ENCODE data around the gene XPO6. TPM values are rescaled to one million over a fixed set of nuclear protein-coding genes. Genes with fewer than 3 reads are reported as not detected.
"Not testable (repeated sequence)": the region's sequence is repeated elsewhere in the genome, so short reads cannot be mapped to it uniquely, and the experiment has no call there.

Gene XPO6
- total and polyA plus RNA-seq, 5 experiments from 2014 or later, result 90.2 to 470 (median 109) TPM

- POLR2A ChIA-PET, result interaction anchor here (0.6 kb wide), 1 partner anchor 12 kb away, joined by 4 read pairs; no protein-coding TSS in a partner anchor
- ATAC-seq, result no peak
- no peak for DNase-seq
- H3K4me3 Mint-ChIP-seq, result no peak overlapping the region
- H3K27ac Mint-ChIP-seq, result peak overlapping the region in 2 of 10 donors; percentile 40 to 67
- no peaks in the 10 kb centered on the region for H3K4me1 Mint-ChIP-seq
- H3K27me3 Mint-ChIP-seq, result no peaks in the 10 kb centered on the region
- peaks cover 0 to 3% (median 0%) of the 10 kb centered on the region in 9 donors for H3K9me3 Mint-ChIP-seq
- H3K36me3 Mint-ChIP-seq, result no peaks in the 10 kb centered on the region
These were observed 30.2 kb upstream of the XPO6 start for GRCh38 chr16:28241924-28242323.

- Mint-ChIP-seq H3K9me3 (peaks cover 0 to 3% (median 0%) of the 10 kb centered on the region in 9 donors), H3K4me3 (no peak overlapping the region), H3K36me3 (peaks cover 0 to 5% (median 0%) of the 10 kb centered on the region in 3 donors), H3K27ac (peak overlapping the region in 2 of 10 donors; percentile 27 to 30), H3K4me1 (no peaks in the 10 kb centered on the region), H3K27me3 (peaks cover 0 to 2% (median 0%) of the 10 kb centered on the region in 5 donors)
- no peak for ATAC-seq
- no peak for DNase-seq
- POLR2A ChIA-PET, result interaction anchor here (0.6 to 1.1 kb wide), 4 partner anchors 39 to 101 kb away, joined by 3 to 5 read pairs (median 3); no protein-coding TSS in a partner anchor
These were observed 26.1 kb upstream of the XPO6 start for GRCh38 chr16:28237754-28238357.

- POLR2A ChIA-PET, result interaction anchor here (1.0 kb wide), 1 partner anchor 26 kb away, joined by 6 read pairs; no protein-coding TSS in a partner anchor
- DNase-seq, result no peak
- no peak for ATAC-seq
- H3K27me3 Mint-ChIP-seq, result peaks cover 0 to 2% (median 0%) of the 10 kb centered on the region in 5 donors
- H3K36me3 Mint-ChIP-seq, result peaks cover 0 to 4% (median 0%) of the 10 kb centered on the region in 3 donors
- no peaks in the 10 kb centered on the region for H3K4me1 Mint-ChIP-seq
- H3K4me3 Mint-ChIP-seq, result no peak overlapping the region
- peaks cover 0 to 2% (median 0%) of the 10 kb centered on the region in 9 donors for H3K9me3 Mint-ChIP-seq
- H3K27ac Mint-ChIP-seq, result no peak overlapping the region
These were observed 20.0 kb upstream of the XPO6 start for GRCh38 chr16:28231763-28232162.

GRCh38 chr16:28223909-28224308 lies 12.1 kb upstream of the XPO6 start:
- H3K36me3 Mint-ChIP-seq, H3K4me1 Mint-ChIP-seq, H3K9me3 Mint-ChIP-seq, H3K27me3 Mint-ChIP-seq, ATAC-seq, H3K27ac Mint-ChIP-seq, DNase-seq, H3K4me3 Mint-ChIP-seq: not testable (repeated sequence)
- POLR2A ChIA-PET, result interaction anchor here (0.7 kb wide), 2 partner anchors 9 to 52 kb away, joined by 3 to 6 read pairs; no protein-coding TSS in a partner anchor

GRCh38 chr16:28219777-28220176 lies 8.0 kb upstream of the XPO6 start:
- H3K36me3 Mint-ChIP-seq, H3K27me3 Mint-ChIP-seq, ATAC-seq, H3K9me3 Mint-ChIP-seq, H3K4me3 Mint-ChIP-seq, DNase-seq: not testable (repeated sequence)
- POLR2A ChIA-PET, result interaction anchor here (0.6 to 4.6 kb wide), 4 partner anchors 57 to 97 kb away, joined by 3 to 34 read pairs (median 12); no protein-coding TSS in a partner anchor
- Mint-ChIP-seq H3K4me1 (peaks cover 0 to 16% (median 2%) of the 10 kb centered on the region in 4 donors), H3K27ac (peak overlapping the region in 1 of 10 donors; percentile 44)

- H3K27ac Mint-ChIP-seq, result peak overlapping the region in 3 of 10 donors; percentile 6 to 44 (median 8)
- POLR2A ChIA-PET, result interaction anchor here (0.7 to 4.6 kb wide), 4 partner anchors 39 to 81 kb away, joined by 3 to 34 read pairs (median 14); no protein-coding TSS in a partner anchor
- H3K4me1 Mint-ChIP-seq, result peaks cover 0 to 16% (median 2%) of the 10 kb centered on the region in 4 donors
- H3K27me3 Mint-ChIP-seq, result no peaks in the 10 kb centered on the region
- no peak for DNase-seq
- H3K4me3 Mint-ChIP-seq, result no peak overlapping the region
- no peaks in the 10 kb centered on the region for H3K9me3 Mint-ChIP-seq
- no peak for ATAC-seq
- no peaks in the 10 kb centered on the region for H3K36me3 Mint-ChIP-seq
These were observed 7.5 kb upstream of the XPO6 start for GRCh38 chr16:28219282-28219681.

GRCh38 chr16:28218109-28218508 lies 6.3 kb upstream of the XPO6 start:
- ATAC-seq, result peak; percentile 100

GRCh38 chr16:28217326-28217725 lies 5.6 kb upstream of the XPO6 start:
- Mint-ChIP-seq H3K4me1 (peaks cover 0 to 16% (median 3%) of the 10 kb centered on the region in 4 donors), H3K36me3 (no peaks in the 10 kb centered on the region), H3K4me3 (no peak overlapping the region), H3K27ac (peak overlapping the region in 1 of 10 donors; percentile 34), H3K27me3 (no peaks in the 10 kb centered on the region), H3K9me3 (peaks cover 0 to 2% (median 0%) of the 10 kb centered on the region in 9 donors)
- POLR2A ChIA-PET, result interaction anchor here (0.7 to 4.6 kb wide), 11 partner anchors 9 to 79 kb away, joined by 3 to 34 read pairs (median 6); no protein-coding TSS in a partner anchor
- no peak for DNase-seq
- ATAC-seq, result no peak

More at GRCh38 chr16:28218109-28218508, 6.3 kb upstream of the XPO6 start:
- Mint-ChIP-seq H3K4me3 (no peak overlapping the region), H3K36me3 (no peaks in the 10 kb centered on the region), H3K4me1 (peaks cover 0 to 16% (median 2%) of the 10 kb centered on the region in 4 donors), H3K27me3 (no peaks in the 10 kb centered on the region), H3K9me3 (no peaks in the 10 kb centered on the region), H3K27ac (peak overlapping the region in 9 of 10 donors; percentile 15 to 82 (median 73))
- POLR2A ChIA-PET, result interaction anchor here (0.6 to 4.6 kb wide), 13 partner anchors 9 to 80 kb away, joined by 3 to 34 read pairs (median 6); no protein-coding TSS in a partner anchor
- DNase-seq, result peak; percentile 12 to 83 (median 66)

- H3K27ac Mint-ChIP-seq, result peak overlapping the region in 2 of 10 donors; percentile 33 to 81
- POLR2A ChIA-PET, result interaction anchor here (0.6 to 8.6 kb wide), 4 partner anchors 10 to 138 kb away, joined by 3 to 133 read pairs (median 48); no protein-coding TSS in a partner anchor
- ATAC-seq (no peak), DNase-seq (no peak)
- H3K4me1 Mint-ChIP-seq, result peaks cover 11 to 30% (median 29%) of the 10 kb centered on the region in 4 donors
- H3K4me3 Mint-ChIP-seq, result peak overlapping the region in 3 of 10 donors; percentile 28 to 55 (median 29)
- H3K36me3 Mint-ChIP-seq, result peaks cover 0 to 7% (median 5%) of the 10 kb centered on the region in 3 donors
- no peaks in the 10 kb centered on the region for H3K27me3 Mint-ChIP-seq
- peaks cover 0 to 9% (median 1%) of the 10 kb centered on the region in 9 donors for H3K9me3 Mint-ChIP-seq
These were observed 1.6 kb upstream of the XPO6 start for GRCh38 chr16:28213396-28213795.

- Mint-ChIP-seq H3K27me3 (no peaks in the 10 kb centered on the region), H3K9me3 (peaks cover 0 to 9% (median 1%) of the 10 kb centered on the region in 9 donors), H3K27ac (peak overlapping the region in 5 of 10 donors; percentile 70 to 98 (median 81)), H3K36me3 (peaks cover under 1 to 16% (median 5%) of the 10 kb centered on the region in 3 donors), H3K4me1 (peaks cover 15 to 39% (median 32%) of the 10 kb centered on the region in 4 donors), H3K4me3 (peak overlapping the region; percentile 75 to 94 (median 88))
- DNase-seq (no peak), ATAC-seq (no peak)
- POLR2A ChIA-PET, result interaction anchor here (0.6 to 8.6 kb wide), 9 partner anchors 9 to 138 kb away, joined by 3 to 133 read pairs (median 19); no protein-coding TSS in a partner anchor
These were observed 738 bp upstream of the XPO6 start for GRCh38 chr16:28212532-28212873.

- peak overlapping the region; percentile 67 to 96 (median 83) for H3K27ac Mint-ChIP-seq
- ATAC-seq (peak; percentile 47 to 55), DNase-seq (peak in 9 of 10 donors; percentile 38 to 72 (median 47))
- H3K9me3 Mint-ChIP-seq, result peaks cover 0 to 9% (median 1%) of the 10 kb centered on the region in 9 donors
- peak overlapping the region; percentile 80 to 97 (median 88) for H3K4me3 Mint-ChIP-seq
- peaks cover 17 to 47% (median 44%) of the 10 kb centered on the region in 4 donors for H3K4me1 Mint-ChIP-seq
- H3K36me3 Mint-ChIP-seq, result peaks cover 5 to 27% (median 8%) of the 10 kb centered on the region in 3 donors
- H3K27me3 Mint-ChIP-seq, result no peaks in the 10 kb centered on the region
- POLR2A ChIA-PET, result interaction anchor here (0.5 to 8.6 kb wide), 18 partner anchors 8 to 1546 kb away, joined by 3 to 133 read pairs (median 8); no protein-coding TSS in a partner anchor
These were observed 681 bp downstream of the XPO6 start for GRCh38 chr16:28210979-28211588.

GRCh38 chr16:28210264-28210663 lies 1.5 kb downstream of the XPO6 start:
- no peak for ATAC-seq

More at GRCh38 chr16:28210264-28210663, 1.5 kb downstream of the XPO6 start:
- peaks cover 0 to 9% (median 1%) of the 10 kb centered on the region in 9 donors for H3K9me3 Mint-ChIP-seq
- H3K4me1 Mint-ChIP-seq, result peaks cover 17 to 49% (median 45%) of the 10 kb centered on the region in 4 donors
- H3K4me3 Mint-ChIP-seq, result peak overlapping the region; percentile 80 to 97 (median 88)
- peak overlapping the region in 9 of 10 donors; percentile 76 to 96 (median 86) for H3K27ac Mint-ChIP-seq
- no peak for DNase-seq
- H3K36me3 Mint-ChIP-seq, result peaks cover 5 to 27% (median 8%) of the 10 kb centered on the region in 3 donors
- no peaks in the 10 kb centered on the region for H3K27me3 Mint-ChIP-seq
- POLR2A ChIA-PET, result interaction anchor here (1.0 to 8.6 kb wide), 17 partner anchors 8 to 81 kb away, joined by 3 to 133 read pairs (median 8); no protein-coding TSS in a partner anchor

All from naive thymus-derived CD8-positive, alpha-beta T cell (primary cell).